ENCODE results near the gene PDE10A. TPM values are rescaled to one million over a fixed set of nuclear protein-coding genes. Genes with fewer than 3 reads are reported as not detected.

Gene PDE10A
- total RNA-seq, 4 donors from 2014 or later = 2.7 to 8.8 (median 7.0) TPM

DNA sequence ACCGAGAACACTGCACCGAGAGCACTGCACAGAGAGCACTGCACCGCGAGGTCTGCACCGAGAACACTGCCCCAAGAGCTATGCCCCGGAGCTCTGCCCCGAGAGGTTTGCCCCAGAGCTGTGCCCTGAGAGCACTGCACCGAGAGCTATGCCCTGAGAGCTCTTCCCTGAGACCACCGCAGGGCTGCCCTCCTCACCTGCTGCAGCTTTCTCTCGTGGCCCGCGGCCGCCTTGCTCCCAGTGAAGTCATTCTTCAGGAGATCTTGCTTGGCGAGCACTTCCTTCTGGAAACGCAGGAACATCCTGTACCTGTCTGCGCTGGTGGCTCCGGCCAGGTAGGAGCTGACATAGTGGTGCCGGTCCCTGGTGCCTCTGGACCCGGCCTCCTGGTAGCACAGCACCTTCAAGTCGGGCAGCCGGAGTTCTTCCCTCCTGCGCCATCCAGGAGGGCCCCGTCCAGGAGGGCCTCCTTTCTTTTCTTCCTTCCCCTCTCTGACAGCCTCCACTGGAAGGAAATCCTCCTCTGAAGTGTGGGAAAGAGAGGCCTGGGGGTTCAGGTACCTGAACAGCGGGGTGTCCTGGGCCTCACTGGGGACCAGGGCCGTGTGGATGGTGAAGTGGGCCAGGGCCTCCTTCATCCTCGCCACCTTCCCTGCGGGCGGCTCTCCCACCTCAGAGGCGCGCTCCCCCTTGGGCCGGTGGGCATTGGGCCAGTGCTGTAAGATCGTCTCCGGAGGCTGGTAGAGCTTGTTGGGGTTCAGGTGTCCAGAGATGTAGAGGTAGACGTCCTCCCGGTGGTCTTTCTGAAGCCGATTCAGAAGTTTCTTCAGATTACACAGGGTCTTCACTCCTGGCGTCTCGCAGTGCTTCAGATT, 361.4 kb downstream of the PDE10A start:
- TF ChIP-seq, protein P1, sequence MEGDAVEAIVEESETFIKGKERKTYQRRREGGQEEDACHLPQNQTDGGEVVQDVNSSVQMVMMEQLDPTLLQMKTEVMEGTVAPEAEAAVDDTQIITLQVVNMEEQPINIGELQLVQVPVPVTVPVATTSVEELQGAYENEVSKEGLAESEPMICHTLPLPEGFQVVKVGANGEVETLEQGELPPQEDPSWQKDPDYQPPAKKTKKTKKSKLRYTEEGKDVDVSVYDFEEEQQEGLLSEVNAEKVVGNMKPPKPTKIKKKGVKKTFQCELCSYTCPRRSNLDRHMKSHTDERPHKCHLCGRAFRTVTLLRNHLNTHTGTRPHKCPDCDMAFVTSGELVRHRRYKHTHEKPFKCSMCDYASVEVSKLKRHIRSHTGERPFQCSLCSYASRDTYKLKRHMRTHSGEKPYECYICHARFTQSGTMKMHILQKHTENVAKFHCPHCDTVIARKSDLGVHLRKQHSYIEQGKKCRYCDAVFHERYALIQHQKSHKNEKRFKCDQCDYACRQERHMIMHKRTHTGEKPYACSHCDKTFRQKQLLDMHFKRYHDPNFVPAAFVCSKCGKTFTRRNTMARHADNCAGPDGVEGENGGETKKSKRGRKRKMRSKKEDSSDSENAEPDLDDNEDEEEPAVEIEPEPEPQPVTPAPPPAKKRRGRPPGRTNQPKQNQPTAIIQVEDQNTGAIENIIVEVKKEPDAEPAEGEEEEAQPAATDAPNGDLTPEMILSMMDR (IDR thresholded peaks at IDR 0.05; ENCODE audit: low read depth) = no peak

DNA sequence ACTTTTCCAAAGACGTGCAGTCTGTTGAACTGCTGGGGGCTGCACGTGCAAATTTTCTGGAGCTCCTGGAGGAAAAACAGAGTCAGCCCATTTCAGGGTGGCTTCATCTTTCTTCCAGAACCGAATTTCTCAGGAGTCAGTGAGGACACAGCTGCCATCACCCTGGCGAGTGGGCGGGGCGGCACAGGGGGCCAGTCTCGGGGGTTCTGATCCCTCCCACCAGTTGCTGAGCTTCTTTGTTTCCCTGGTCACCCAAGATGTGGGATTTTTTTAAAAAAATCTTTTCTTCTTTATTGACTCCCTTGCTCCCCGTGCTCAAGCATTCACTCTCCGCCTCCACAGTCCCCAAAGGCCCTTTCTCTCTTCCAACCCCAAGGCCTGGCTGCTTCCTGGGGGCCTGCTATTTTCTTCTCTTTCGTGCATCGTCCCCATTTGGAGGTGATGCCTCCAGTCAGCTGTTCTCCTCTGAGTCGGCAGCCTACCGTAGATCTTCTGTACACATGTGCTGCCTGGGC, 362.6 kb downstream of the PDE10A start:
- TF ChIP-seq, protein P1 (IDR thresholded peaks at IDR 0.05; ENCODE audit: low read depth) = no peak

DNA sequence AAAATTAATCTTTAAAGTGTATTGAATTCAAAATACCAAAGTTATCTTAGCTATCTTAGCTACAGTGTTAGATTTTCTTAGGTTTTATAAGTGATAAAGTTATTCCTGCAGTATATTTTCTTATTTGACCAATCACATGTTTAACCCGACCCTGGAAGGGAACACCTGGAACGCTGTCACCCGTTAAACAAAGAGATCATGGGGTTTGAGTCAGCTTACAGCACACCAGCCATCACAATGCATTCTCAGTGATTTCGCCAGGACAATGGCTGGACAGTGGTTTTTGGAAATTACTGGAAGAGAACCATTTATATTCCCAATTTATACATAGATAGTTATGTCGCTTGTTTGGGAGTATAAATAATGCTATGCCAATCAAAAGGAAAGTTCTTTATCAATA, 364.2 kb downstream of the PDE10A start:
- TF ChIP-seq, protein P1 (IDR thresholded peaks at IDR 0.05; ENCODE audit: low read depth) = no peak

DNA sequence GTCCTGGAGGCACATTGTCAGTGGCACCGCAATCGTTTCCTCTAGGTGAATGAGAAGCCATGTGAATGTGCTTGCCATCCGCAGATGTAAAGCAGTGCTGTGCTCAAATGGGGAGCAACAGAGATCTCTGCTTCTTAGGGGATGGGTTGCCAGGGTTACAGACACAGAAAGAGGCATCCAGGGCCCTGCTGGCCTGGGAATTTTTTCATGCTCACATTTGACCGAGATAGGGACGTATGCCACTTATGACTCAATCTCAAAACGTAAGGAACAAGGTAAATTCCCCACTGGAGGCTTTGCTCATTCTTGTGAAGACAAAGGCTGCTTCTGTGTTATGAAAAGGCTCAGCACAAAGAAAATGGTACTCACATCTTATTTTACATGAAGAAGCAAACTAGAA, 364.6 kb downstream of the PDE10A start:
- TF ChIP-seq, protein P1 (IDR thresholded peaks at IDR 0.05; ENCODE audit: low read depth) = no peak

DNA sequence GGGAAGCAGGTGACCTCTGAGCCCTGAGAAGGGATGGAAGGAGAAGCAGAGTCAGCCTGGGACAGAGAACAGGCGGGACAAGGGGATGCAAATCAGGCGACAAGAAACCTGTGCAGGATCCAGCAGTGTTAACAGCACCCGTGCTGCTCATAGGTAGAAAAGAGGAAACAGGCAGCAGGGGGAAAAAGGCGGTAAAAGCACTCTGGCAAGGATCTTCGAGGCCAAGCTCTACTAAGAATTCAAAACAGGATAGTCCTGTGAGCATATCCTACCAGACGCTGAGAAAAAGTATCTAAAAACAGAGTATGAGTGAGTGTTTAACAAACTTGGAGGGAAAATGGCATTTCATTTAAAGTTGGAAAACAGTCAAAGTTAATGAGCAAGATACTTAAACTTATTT, 370.4 kb downstream of the PDE10A start:
- TF ChIP-seq, protein P1 (IDR thresholded peaks at IDR 0.05; ENCODE audit: low read depth) = no peak

Small RNA genes within 50 kb of the gene (small RNA-seq; reads per million reads assigned to genes)
- 0.49 reads per million for gene RNA5SP226

Data from subcutaneous adipose tissue (tissue), 4 donors.